Thyroid gland (tissue), 4 donors: ENCODE data around the gene CKAP4.

Experiments used
- POLR2A ChIP-seq, 2 donors: fragments of 450-650 bp; IDR thresholded peaks; one replicate each; pipeline ENCODE4 v1.6.1; 2017; ENCODE audit warnings: antibody characterized with exemption in 2 of 2, mild to moderate bottlenecking in 2 of 2, moderate library complexity in 1 of 2
- TF ChIP-seq, protein P1 (sequence below), 6 experiments: fragments of 200-600 bp in 3 of 6; fragments of 450-650 bp in 3 of 6; sonication (generic) in 3 of 6; IDR thresholded peaks; one replicate each; pipeline ENCODE4 v1.5.1; 2016 to 2019; ENCODE audit warnings: antibody characterized with exemption in 6 of 6, mild to moderate bottlenecking in 2 of 6, inconsistent platforms in 1 of 6, moderate library complexity in 1 of 6

GRCh38 chr12:106275458-106275857, 27.6 kb upstream of the CKAP4 start:
- TF ChIP-seq, protein P1, sequence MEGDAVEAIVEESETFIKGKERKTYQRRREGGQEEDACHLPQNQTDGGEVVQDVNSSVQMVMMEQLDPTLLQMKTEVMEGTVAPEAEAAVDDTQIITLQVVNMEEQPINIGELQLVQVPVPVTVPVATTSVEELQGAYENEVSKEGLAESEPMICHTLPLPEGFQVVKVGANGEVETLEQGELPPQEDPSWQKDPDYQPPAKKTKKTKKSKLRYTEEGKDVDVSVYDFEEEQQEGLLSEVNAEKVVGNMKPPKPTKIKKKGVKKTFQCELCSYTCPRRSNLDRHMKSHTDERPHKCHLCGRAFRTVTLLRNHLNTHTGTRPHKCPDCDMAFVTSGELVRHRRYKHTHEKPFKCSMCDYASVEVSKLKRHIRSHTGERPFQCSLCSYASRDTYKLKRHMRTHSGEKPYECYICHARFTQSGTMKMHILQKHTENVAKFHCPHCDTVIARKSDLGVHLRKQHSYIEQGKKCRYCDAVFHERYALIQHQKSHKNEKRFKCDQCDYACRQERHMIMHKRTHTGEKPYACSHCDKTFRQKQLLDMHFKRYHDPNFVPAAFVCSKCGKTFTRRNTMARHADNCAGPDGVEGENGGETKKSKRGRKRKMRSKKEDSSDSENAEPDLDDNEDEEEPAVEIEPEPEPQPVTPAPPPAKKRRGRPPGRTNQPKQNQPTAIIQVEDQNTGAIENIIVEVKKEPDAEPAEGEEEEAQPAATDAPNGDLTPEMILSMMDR (IDR thresholded peaks at IDR 0.05), result no peak
- TF ChIP-seq POLR2A (IDR thresholded peaks at IDR 0.05), result no peak
